SK-N-MC (cell line): ENCODE data around the gene ZDHHC14.

Experiments
- DNase-seq: peaks from one replicate; pipeline ENCODE4 v3.0.0-alpha.2; 2011; ENCODE audit warnings: low read depth, low spot score
- H3K27ac ChIP-seq: fragments of 200-600 bp; sonication (generic); 2 replicates; pipeline ENCODE4 v1.5.1; 2016; ENCODE audit warnings: mixed run types
- H3K36me3 ChIP-seq: fragments of 200-600 bp; sonication (generic); 2 replicates; pipeline ENCODE4 v1.6.1; 2017; ENCODE audit warnings: antibody characterized with exemption, low read length, mixed read lengths; ENCODE audit not compliant: insufficient read depth
- H3K4me3 ChIP-seq: fragments of 200-600 bp; sonication (generic); 2 replicates; pipeline ENCODE4 v1.5.1; 2016
- H3K9ac ChIP-seq: fragments of 200-600 bp; sonication (generic); 2 replicates; pipeline ENCODE4 v1.8.0; 2017; ENCODE audit warnings: mixed run types, mixed read lengths; ENCODE audit not compliant: insufficient read length
- H3K9me3 ChIP-seq: fragments of 200-600 bp; sonication (generic); 2 replicates; pipeline ENCODE4 v1.6.1; 2017; ENCODE audit warnings: low read depth, mild to moderate bottlenecking, antibody characterized with exemption, low read length, moderate library complexity, mixed read lengths
- EZH2 ChIP-seq: fragments of 200-600 bp; sonication (generic); IDR thresholded peaks from one replicate; pipeline ENCODE4 v1.6.1; 2017; ENCODE audit warnings: antibody characterized with exemption
- FOXP2 ChIP-seq: optimal IDR thresholded peaks from 2 replicates; pipeline ENCODE3; 2011; ENCODE audit warnings: mild to moderate bottlenecking, moderate library complexity; ENCODE audit not compliant: insufficient read depth; ENCODE audit errors: extremely low read length, control extremely low read depth
- POLR2AphosphoS5 ChIP-seq: IDR thresholded peaks from 2 replicates; pipeline ENCODE4 v1.6.1; 2012; ENCODE audit warnings: mild to moderate bottlenecking, low read depth, low read length, borderline replicate concordance

ZDHHC14 gene

GRCh38 chr6:157679605-157680580 lies 298.9 kb downstream of the ZDHHC14 start:
- TF ChIP-seq POLR2AphosphoS5 (no peak), FOXP2 (no peak), EZH2 (no peak)
- Histone ChIP-seq H3K4me3 (no peak overlapping the region), H3K9ac (no peak overlapping the region), H3K27ac (no peak overlapping the region), H3K9me3 (no peaks in the 10 kb centered on the region), H3K36me3 (no peaks in the 10 kb centered on the region)
- no peak for DNase-seq

DNA sequence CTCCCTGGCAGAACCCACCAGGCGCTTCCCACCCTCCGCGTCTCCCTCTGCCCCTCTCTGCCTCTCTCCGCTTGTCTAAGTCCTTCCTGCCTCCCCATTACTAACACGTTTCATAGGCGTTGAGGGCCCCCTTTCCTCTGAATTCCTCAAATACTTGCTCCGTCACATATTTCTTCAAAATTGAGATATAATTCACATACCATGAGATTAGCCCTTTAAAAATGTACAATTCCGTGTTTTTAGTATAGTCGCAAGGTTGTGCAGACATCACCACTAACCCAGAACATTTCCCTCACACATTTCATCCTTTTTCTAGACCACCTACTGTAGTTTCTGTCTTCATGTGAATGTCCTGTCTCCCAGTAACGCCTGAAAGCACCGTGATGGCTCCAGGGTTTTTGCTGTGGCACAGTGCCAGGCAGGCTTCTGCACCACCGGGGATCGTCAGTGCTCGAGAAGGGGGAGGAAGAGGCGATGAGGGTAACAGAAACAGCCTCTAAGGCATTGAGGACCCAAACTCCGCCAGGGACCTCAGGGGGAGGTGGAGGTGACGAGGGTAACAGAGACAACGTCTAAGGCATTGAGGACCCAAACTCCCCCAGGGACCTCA lies 300.2 kb downstream of the ZDHHC14 start:
- Histone ChIP-seq H3K9ac (no peak overlapping the region), H3K36me3 (no peaks in the 10 kb centered on the region), H3K4me3 (no peak overlapping the region), H3K27ac (no peak overlapping the region), H3K9me3 (no peaks in the 10 kb centered on the region)
- TF ChIP-seq FOXP2 (no peak), EZH2 (no peak), POLR2AphosphoS5 (no peak)
- DNase-seq, result no peak

DNA sequence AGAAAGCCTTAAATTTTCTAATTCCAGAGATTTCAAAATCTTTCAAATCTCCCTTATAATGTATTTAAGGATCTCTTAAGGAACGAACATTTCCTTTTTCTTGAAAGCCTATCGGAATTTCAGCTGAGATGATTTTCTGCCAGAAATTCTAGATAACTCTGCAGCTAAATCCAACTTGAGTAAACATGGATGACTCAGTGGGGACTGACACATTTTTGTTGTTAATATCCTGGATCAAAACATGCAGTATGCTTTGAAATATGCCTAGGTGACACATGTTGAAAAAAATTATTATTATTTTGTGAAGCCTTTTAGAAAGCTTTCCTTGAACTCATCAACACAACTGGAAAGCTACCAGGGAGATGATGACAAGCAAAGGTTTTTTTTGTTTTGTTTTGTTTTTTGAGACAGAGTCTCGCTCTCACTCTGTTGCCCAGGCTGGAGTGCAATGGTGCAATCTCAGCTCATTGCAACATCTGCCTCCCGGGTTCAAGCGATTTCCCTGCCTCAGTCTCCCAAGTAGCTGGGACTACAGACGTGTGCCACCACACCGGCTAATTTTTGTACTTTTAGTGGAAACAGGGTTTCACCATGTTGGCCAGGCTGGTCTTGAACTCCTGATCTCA lies 302.0 kb downstream of the ZDHHC14 start:
- no peak overlapping the region for H3K4me3 ChIP-seq
- H3K36me3 ChIP-seq, result no peaks in the 10 kb centered on the region
- TF ChIP-seq POLR2AphosphoS5 (no peak), EZH2 (no peak), FOXP2 (no peak)
- H3K9me3 ChIP-seq, result no peaks in the 10 kb centered on the region
- DNase-seq, result no peak
- H3K9ac ChIP-seq, result no peak overlapping the region
- H3K27ac ChIP-seq, result no peak overlapping the region

- no peak for DNase-seq
- H3K9me3 ChIP-seq, result no peaks in the 10 kb centered on the region
- H3K9ac ChIP-seq, result no peak overlapping the region
- no peaks in the 10 kb centered on the region for H3K36me3 ChIP-seq
- no peak overlapping the region for H3K27ac ChIP-seq
- no peak overlapping the region for H3K4me3 ChIP-seq
- TF ChIP-seq POLR2AphosphoS5, result no peak
- TF ChIP-seq FOXP2, result no peak
- no peak for TF ChIP-seq EZH2
These were observed 302.7 kb downstream of the ZDHHC14 start for GRCh38 chr6:157683707-157684106.

GRCh38 chr6:157684620-157685299 lies 303.8 kb downstream of the ZDHHC14 start:
- Histone ChIP-seq H3K36me3 (no peaks in the 10 kb centered on the region), H3K9ac (no peak overlapping the region), H3K4me3 (no peak overlapping the region), H3K27ac (no peak overlapping the region), H3K9me3 (no peaks in the 10 kb centered on the region)
- TF ChIP-seq POLR2AphosphoS5 (no peak), EZH2 (no peak), FOXP2 (no peak)
- DNase-seq, result no peak

DNA sequence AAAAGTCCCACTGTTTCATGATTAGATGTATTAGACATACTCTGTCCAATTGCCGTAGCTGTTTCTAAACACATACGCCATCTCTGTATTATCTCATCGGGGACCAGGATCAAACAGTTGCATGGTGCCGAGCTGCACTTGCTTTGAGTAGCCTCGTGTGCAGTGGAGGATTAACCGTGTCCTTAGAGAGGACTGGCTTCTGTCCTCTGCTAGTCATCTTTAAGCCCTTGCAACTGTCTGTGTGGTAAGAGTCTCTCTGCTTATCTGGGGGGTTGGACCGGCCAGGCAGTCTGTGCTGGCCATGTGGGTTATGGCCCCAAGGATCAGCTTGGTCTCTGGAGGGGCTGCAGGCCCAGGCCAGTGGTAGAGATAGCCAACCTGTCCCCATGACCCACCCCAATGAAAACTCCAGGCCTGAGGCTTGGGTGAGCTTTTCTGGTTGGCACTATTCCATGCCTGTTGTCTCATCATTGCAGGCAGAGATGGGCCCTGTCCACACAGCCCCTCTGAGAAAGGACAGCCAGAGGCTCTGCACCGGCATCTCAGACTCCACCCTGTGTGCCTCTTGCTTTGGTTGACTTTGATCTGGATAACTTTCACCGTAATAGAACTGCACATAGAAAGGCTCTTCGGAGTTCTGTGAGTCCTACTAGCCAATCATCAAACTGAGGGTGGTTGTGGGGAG lies 304.7 kb downstream of the ZDHHC14 start:
- DNase-seq, result no peak
- Histone ChIP-seq H3K9ac (no peak overlapping the region), H3K9me3 (no peaks in the 10 kb centered on the region), H3K4me3 (no peak overlapping the region), H3K36me3 (no peaks in the 10 kb centered on the region), H3K27ac (no peak overlapping the region)
- TF ChIP-seq FOXP2, result no peak
- TF ChIP-seq EZH2, result no peak
- no peak for TF ChIP-seq POLR2AphosphoS5

- DNase-seq, result no peak
- no peak for TF ChIP-seq EZH2
- no peak for TF ChIP-seq POLR2AphosphoS5
- TF ChIP-seq FOXP2, result no peak
- Histone ChIP-seq H3K27ac (no peak overlapping the region), H3K4me3 (no peak overlapping the region), H3K36me3 (no peaks in the 10 kb centered on the region), H3K9me3 (no peaks in the 10 kb centered on the region), H3K9ac (no peak overlapping the region)
These were observed 307.4 kb downstream of the ZDHHC14 start for GRCh38 chr6:157688275-157688959.
